Measurements from ENCODE around the gene TRIM37. TPM values are rescaled to one million over a fixed set of nuclear protein-coding genes. Genes with fewer than 3 reads are reported as not detected.

TRIM37 gene
- total RNA-seq, 1 experiment from 2014 or later = 37.7 TPM

DNA sequence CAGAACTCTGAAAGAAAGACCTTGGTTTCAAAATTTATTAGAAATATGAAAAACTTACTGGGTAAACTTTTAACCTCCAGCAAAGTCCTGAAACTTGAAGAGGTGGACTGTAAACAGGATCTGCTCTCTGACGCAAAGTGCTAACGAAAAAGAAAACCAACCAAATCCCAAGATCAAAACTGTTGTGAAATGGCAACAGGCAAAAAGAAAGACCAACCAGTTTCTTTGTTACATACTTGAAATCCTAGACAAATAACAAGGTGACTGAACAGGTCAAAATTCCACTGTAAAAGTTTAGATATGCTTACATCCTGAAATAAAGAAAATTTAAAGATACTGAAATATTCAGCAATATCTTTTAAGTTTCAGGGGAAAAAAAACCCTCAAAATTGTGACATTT, 44.2 kb downstream of the TRIM37 start:
- BruUV-seq (replicated peaks) = no TSS peak
- ChIA-PET CTCF (no interaction called here), POLR2A (no interaction called here)
- Mint-ChIP-seq H3K4me1 (ENCODE audit: low read depth, unreplicated experiment) (peaks cover 17% of the 10 kb centered on the region), H3K27me3 (ENCODE audit: insufficient read depth, unreplicated experiment) (no peaks in the 10 kb centered on the region), H3K36me3 (ENCODE audit: insufficient read depth, unreplicated experiment) (peaks cover 56% of the 10 kb centered on the region), H3K27ac (ENCODE audit: unreplicated experiment) (peak overlapping the region; percentile 76), H3K9me3 (ENCODE audit: unreplicated experiment) (no peaks in the 10 kb centered on the region), H3K4me3 (ENCODE audit: unreplicated experiment) (peak overlapping the region; percentile 44)
- Histone ChIP-seq H3K9me3 (no peaks in the 10 kb centered on the region), H3K4me3 (ENCODE audit: low read depth, low read length) (no peak overlapping the region), H3K27me3 (replicated peaks; ENCODE audit: control insufficient read depth, insufficient read depth, low read length) (no peaks in the 10 kb centered on the region), H3K4me1 (peaks cover 42% of the 10 kb centered on the region), H3K36me3 (ENCODE audit: control insufficient read depth, insufficient read depth, low read length) (peaks cover 2% of the 10 kb centered on the region; the same call in 1 of the 2 replicates)
- intact Hi-C loops (cut with micrococcal nuclease; ENCODE audit: unreplicated experiment) = loop anchor here (1.0 kb wide), 1 partner anchor 44 kb away; the partner anchor contains the start of gene TRIM37
- peak in 1 of 2 experiments; percentile 55 for DNase-seq
- TF ChIP-seq, protein P1, sequence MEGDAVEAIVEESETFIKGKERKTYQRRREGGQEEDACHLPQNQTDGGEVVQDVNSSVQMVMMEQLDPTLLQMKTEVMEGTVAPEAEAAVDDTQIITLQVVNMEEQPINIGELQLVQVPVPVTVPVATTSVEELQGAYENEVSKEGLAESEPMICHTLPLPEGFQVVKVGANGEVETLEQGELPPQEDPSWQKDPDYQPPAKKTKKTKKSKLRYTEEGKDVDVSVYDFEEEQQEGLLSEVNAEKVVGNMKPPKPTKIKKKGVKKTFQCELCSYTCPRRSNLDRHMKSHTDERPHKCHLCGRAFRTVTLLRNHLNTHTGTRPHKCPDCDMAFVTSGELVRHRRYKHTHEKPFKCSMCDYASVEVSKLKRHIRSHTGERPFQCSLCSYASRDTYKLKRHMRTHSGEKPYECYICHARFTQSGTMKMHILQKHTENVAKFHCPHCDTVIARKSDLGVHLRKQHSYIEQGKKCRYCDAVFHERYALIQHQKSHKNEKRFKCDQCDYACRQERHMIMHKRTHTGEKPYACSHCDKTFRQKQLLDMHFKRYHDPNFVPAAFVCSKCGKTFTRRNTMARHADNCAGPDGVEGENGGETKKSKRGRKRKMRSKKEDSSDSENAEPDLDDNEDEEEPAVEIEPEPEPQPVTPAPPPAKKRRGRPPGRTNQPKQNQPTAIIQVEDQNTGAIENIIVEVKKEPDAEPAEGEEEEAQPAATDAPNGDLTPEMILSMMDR (IDR thresholded peaks at IDR 0.05; ENCODE audit: insufficient read depth in 1 of 2, low read depth in 1 of 2, low read length in 1 of 2, severe bottlenecking in 1 of 2, unreplicated experiment in 1 of 2) = no peak

DNA sequence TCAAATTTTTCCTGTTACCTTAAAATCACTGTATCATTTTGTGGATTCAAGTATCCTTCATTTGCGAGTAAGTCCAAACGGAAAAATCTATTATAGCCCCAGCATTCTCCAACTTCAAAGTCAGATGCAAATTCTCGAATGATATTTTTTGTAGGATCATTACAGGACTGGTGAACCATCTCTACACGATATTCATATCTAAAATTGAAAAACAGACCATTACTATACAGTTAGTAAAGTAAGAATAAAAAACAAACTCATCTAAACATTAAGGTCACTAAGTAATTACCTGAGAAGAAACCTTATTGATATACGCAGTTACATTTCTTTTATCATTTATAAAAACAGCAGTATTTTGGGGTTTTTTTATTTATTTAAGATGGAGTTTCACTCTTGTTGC, 49.8 kb downstream of the TRIM37 start:
- ChIA-PET CTCF (no interaction called here), POLR2A (interaction anchor here (0.6 kb wide), 1 partner anchor 18 kb away, joined by 3 read pairs; no protein-coding TSS in a partner anchor)
- intact Hi-C loops (cut with micrococcal nuclease; ENCODE audit: unreplicated experiment) = no loop called here
- Mint-ChIP-seq H3K4me3 (ENCODE audit: unreplicated experiment) (no peak overlapping the region), H3K36me3 (ENCODE audit: insufficient read depth, unreplicated experiment) (peaks cover 71% of the 10 kb centered on the region), H3K9me3 (ENCODE audit: unreplicated experiment) (no peaks in the 10 kb centered on the region), H3K27ac (ENCODE audit: unreplicated experiment) (no peak overlapping the region), H3K4me1 (ENCODE audit: low read depth, unreplicated experiment) (peaks cover 4% of the 10 kb centered on the region), H3K27me3 (ENCODE audit: insufficient read depth, unreplicated experiment) (no peaks in the 10 kb centered on the region)
- no peak for DNase-seq
- TF ChIP-seq, protein P1 (IDR thresholded peaks at IDR 0.05; ENCODE audit: insufficient read depth in 1 of 2, low read depth in 1 of 2, low read length in 1 of 2, severe bottlenecking in 1 of 2, unreplicated experiment in 1 of 2) = no peak
- Histone ChIP-seq H3K4me1 (peaks cover 3% of the 10 kb centered on the region; the same call in 1 of the 2 replicates), H3K36me3 (ENCODE audit: control insufficient read depth, insufficient read depth, low read length) (peaks cover 3% of the 10 kb centered on the region; the same call in 1 of the 2 replicates), H3K4me3 (ENCODE audit: low read depth, low read length) (no peak overlapping the region), H3K9me3 (no peaks in the 10 kb centered on the region), H3K27me3 (replicated peaks; ENCODE audit: control insufficient read depth, insufficient read depth, low read length) (no peaks in the 10 kb centered on the region)
- no TSS peak for BruUV-seq (replicated peaks)

GRCh38 chr17:59049798-59050197, 56.9 kb downstream of the TRIM37 start:
- no peak for DNase-seq
- intact Hi-C loops (cut with micrococcal nuclease; ENCODE audit: unreplicated experiment) = no loop called here
- Histone ChIP-seq H3K9me3 (no peaks in the 10 kb centered on the region), H3K4me1 (peaks cover 17% of the 10 kb centered on the region; the same call in 1 of the 2 replicates), H3K27me3 (replicated peaks; ENCODE audit: control insufficient read depth, insufficient read depth, low read length) (no peaks in the 10 kb centered on the region), H3K36me3 (ENCODE audit: control insufficient read depth, insufficient read depth, low read length) (0 out of 2 replicates have a peak, but pooled peaks cover under 1% of the 10 kb centered on the region), H3K4me3 (ENCODE audit: low read depth, low read length) (no peak overlapping the region)
- Mint-ChIP-seq H3K27ac (ENCODE audit: unreplicated experiment) (no peak overlapping the region), H3K27me3 (ENCODE audit: insufficient read depth, unreplicated experiment) (no peaks in the 10 kb centered on the region), H3K4me1 (ENCODE audit: low read depth, unreplicated experiment) (peaks cover 9% of the 10 kb centered on the region), H3K4me3 (ENCODE audit: unreplicated experiment) (no peak overlapping the region), H3K9me3 (ENCODE audit: unreplicated experiment) (no peaks in the 10 kb centered on the region), H3K36me3 (ENCODE audit: insufficient read depth, unreplicated experiment) (peaks cover 67% of the 10 kb centered on the region)
- no TSS peak for BruUV-seq (replicated peaks)
- ChIA-PET POLR2A (no interaction called here), CTCF (no interaction called here)
- TF ChIP-seq, protein P1 (IDR thresholded peaks at IDR 0.05; ENCODE audit: insufficient read depth in 1 of 2, low read depth in 1 of 2, low read length in 1 of 2, severe bottlenecking in 1 of 2, unreplicated experiment in 1 of 2) = no peak

Measured in Caco-2 (cell line).